ENCODE data around the gene KAZN.

- TF ChIP-seq CTCF (conservative IDR thresholded peaks at IDR 0.05; ENCODE audit: low read length) (no peak), EZH2phosphoT487 (IDR thresholded peaks at IDR 0.05; ENCODE audit: borderline replicate concordance) (no peak)
These were observed 96.1 kb downstream of the KAZN start for GRCh38 chr1:14694589-14694988.
